ENCODE results near the gene PTP4A2. TPM values are rescaled to one million over a fixed set of nuclear protein-coding genes. Genes with fewer than 3 reads are reported as not detected.

The PTP4A2 gene
- total and polyA plus RNA-seq, 10 of the 15 experiments (the other 5 are each of a cell fraction or from before 2014, with no cell fraction given): 180 to 909 (median 375) TPM

- ATAC-seq (no peak), FAIRE-seq (no peak), DNase-seq (ENCODE audit: low read depth, low spot score) (no peak)
- ChIA-PET CTCF (interaction anchor here (0.6 to 3.0 kb wide), 5 partner anchors 17 to 121 kb away, joined by 3 to 14 read pairs (median 4); no protein-coding TSS in a partner anchor), SMC1A (ENCODE audit: uncharacterized antibody, unreplicated experiment) (interaction anchor here (0.7 to 7.5 kb wide), 10 partner anchors 8 to 90 kb away, joined by 3 to 67 read pairs (median 6); no protein-coding TSS in a partner anchor), RAD21 (ENCODE audit: unreplicated experiment) (interaction anchor here (0.9 to 1.4 kb wide), 5 partner anchors 13 to 74 kb away, joined by 3 to 4 read pairs (median 3); no protein-coding TSS in a partner anchor), POLR2A (interaction anchor here (0.7 to 2.7 kb wide), 6 partner anchors 14 to 840 kb away, joined by 3 to 11 read pairs (median 4); no protein-coding TSS in a partner anchor)
- no peak overlapping the region for H3K4me2 ChIP-seq (ENCODE audit: control insufficient read depth, insufficient read depth)
- intact Hi-C loops (cut with micrococcal nuclease; ENCODE audit: unreplicated experiment): loop anchor here (10.0 kb wide), 1 partner anchor 55 kb away; no protein-coding TSS in a partner anchor
- no peak overlapping the region for H2AFZ ChIP-seq (ENCODE audit: control insufficient read depth, low read depth, low read length)
- H3K4me3 ChIP-seq: no peak overlapping the region
- H4K20me1 ChIP-seq (ENCODE audit: control insufficient read depth, insufficient read depth): no peaks in the 10 kb centered on the region
- WGBS (ENCODE audit: insufficient coverage, insufficient replicate concordance, low lambda C conversion rate, missing lambda C conversion rate): 100% methylated on average over 1 of the region's 1 CpG
- no peaks in the 10 kb centered on the region for H3K27me3 ChIP-seq (replicated peaks in 1 of 2; ENCODE audit: control insufficient read depth in 2 of 2, insufficient read depth in 2 of 2, low read length in 1 of 2)
- H3K9me3 ChIP-seq (replicated peaks; ENCODE audit: control insufficient read depth, insufficient read depth, low read length): no peaks in the 10 kb centered on the region
- peaks cover 20 to 35% of the 10 kb centered on the region in 2 experiments for H3K36me3 ChIP-seq (ENCODE audit: control insufficient read depth in 2 of 2, insufficient read depth in 2 of 2, low read length in 1 of 2)
- H3K9ac ChIP-seq (ENCODE audit: control insufficient read depth, insufficient read depth, low read length): no peak overlapping the region
- peaks cover 44% of the 10 kb centered on the region for H3K79me2 ChIP-seq (ENCODE audit: control insufficient read depth, insufficient read depth, low read length)
- TF ChIP-seq TBL1XR1 (IDR thresholded peaks at IDR 0.05; ENCODE audit: low read depth, low read length): no peak
- TF ChIP-seq CHD2 (IDR thresholded peaks at IDR 0.05; ENCODE audit: borderline replicate concordance, low read depth, low read length): no peak
- TF ChIP-seq E2F4 (IDR thresholded peaks at IDR 0.05; ENCODE audit: low read depth, low read length): no peak
- no peak for TF ChIP-seq JUNB (IDR thresholded peaks at IDR 0.05)
- TF ChIP-seq MEF2B (IDR thresholded peaks at IDR 0.05; ENCODE audit: partially characterized antibody, poor library complexity, severe bottlenecking): no peak
- no peak for TF ChIP-seq FOXM1 (IDR thresholded peaks at IDR 0.05; ENCODE audit: low read depth, low read length)
- no peak for TF ChIP-seq SMARCA5 (IDR thresholded peaks at IDR 0.05)
- no peak for TF ChIP-seq IRF4 (IDR thresholded peaks at IDR 0.05; ENCODE audit: low read depth, low read length)
- no peak for TF ChIP-seq ZNF687 (IDR thresholded peaks at IDR 0.05)
- TF ChIP-seq SIN3A (IDR thresholded peaks at IDR 0.05; ENCODE audit: low read depth, low read length): no peak
- TF ChIP-seq TARDBP (IDR thresholded peaks at IDR 0.05; ENCODE audit: borderline replicate concordance): no peak
- TF ChIP-seq RCOR1 (conservative IDR thresholded peaks at IDR 0.05; ENCODE audit: low read depth, low read length): no peak
- no peak for TF ChIP-seq CBX5 (IDR thresholded peaks at IDR 0.05; ENCODE audit: low read depth)
- TF ChIP-seq EP300 (IDR thresholded peaks at IDR 0.05; ENCODE audit: borderline replicate concordance in 1 of 2, control insufficient read depth in 1 of 2, low read depth in 2 of 2, low read length in 2 of 2): no peak
- TF ChIP-seq ZZZ3 (IDR thresholded peaks at IDR 0.05; ENCODE audit: control insufficient read depth, insufficient read length, low read depth): no peak
- TF ChIP-seq, protein P1, sequence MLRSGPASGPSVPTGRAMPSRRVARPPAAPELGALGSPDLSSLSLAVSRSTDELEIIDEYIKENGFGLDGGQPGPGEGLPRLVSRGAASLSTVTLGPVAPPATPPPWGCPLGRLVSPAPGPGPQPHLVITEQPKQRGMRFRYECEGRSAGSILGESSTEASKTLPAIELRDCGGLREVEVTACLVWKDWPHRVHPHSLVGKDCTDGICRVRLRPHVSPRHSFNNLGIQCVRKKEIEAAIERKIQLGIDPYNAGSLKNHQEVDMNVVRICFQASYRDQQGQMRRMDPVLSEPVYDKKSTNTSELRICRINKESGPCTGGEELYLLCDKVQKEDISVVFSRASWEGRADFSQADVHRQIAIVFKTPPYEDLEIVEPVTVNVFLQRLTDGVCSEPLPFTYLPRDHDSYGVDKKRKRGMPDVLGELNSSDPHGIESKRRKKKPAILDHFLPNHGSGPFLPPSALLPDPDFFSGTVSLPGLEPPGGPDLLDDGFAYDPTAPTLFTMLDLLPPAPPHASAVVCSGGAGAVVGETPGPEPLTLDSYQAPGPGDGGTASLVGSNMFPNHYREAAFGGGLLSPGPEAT (IDR thresholded peaks at IDR 0.05; ENCODE audit: low read depth): no peak
- H3K27ac ChIP-seq (ENCODE audit: control insufficient read depth, insufficient read depth): no peak overlapping the region
- peaks cover 26% of the 10 kb centered on the region for H3K4me1 ChIP-seq (ENCODE audit: control insufficient read depth, insufficient read depth, low read length)
- in situ Hi-C loops (cut with MboI): no loop called here
- BruUV-seq (replicated peaks): no TSS peak
Measured at GRCh38 chr1:31909691-31910090, 28.5 kb downstream of the PTP4A2 start.

All from GM12878 (cell line).